PC-3 (cell line): ENCODE data around the gene PIGN. TPM values are rescaled to one million over a fixed set of nuclear protein-coding genes. Genes with fewer than 3 reads are reported as not detected.

Experiments used
- ATAC-seq: fragments of 200-7000 bp; cut with Tn5 transposase; 2 replicates; pipeline ENCODE4 v1.9.1; 2020; ENCODE audit warnings: mild to moderate bottlenecking, moderate library complexity
- BruUV-seq: library from RNA; stranded (reverse); fragments of 400-500 nt; replicated peaks from 2 replicates; lab custom pipeline; 2021; lab: Mats Ljungman, UMichigan
- CTCF ChIA-PET: fragments of 300-600 bp; sonication (Branson Sonifier 250); formaldehyde crosslinking; loops from one replicate; lab custom pipeline; 2022; ENCODE audit warnings: antibody characterized with exemption; lab: Charles Lee
- POLR2A ChIA-PET: fragments of 300-600 bp; sonication (Branson Sonifier 250); formaldehyde crosslinking; loops from one replicate; lab custom pipeline; 2022; ENCODE audit warnings: antibody characterized with exemption; ENCODE audit not compliant: unreplicated experiment; lab: Charles Lee
- DNase-seq: peaks from one replicate; pipeline ENCODE4 v3.0.0-alpha.2; 2015
- H2AFZ ChIP-seq: fragments of 300-600 bp; sonication (generic); 2 replicates; pipeline ENCODE4 v1.6.0; 2016; ENCODE audit warnings: antibody characterized with exemption, low read length
- H3F3A ChIP-seq: fragments of 300-600 bp; sonication (generic); one replicate; pipeline ENCODE4 v1.6.0; 2017; ENCODE audit warnings: antibody characterized with exemption, low read length, control low read depth, mild to moderate bottlenecking; ENCODE audit not compliant: unreplicated experiment
- H3K27ac ChIP-seq: fragments of 300-600 bp; sonication (generic); 2 replicates; pipeline ENCODE4 v1.5.1; 2016; ENCODE audit warnings: mild to moderate bottlenecking, low read length
- H3K27me3 ChIP-seq: fragments of 300-600 bp; sonication (generic); 2 replicates; pipeline ENCODE4 v1.6.1; 2016; ENCODE audit warnings: low read length, mixed read lengths
- H3K36me3 ChIP-seq: fragments of 300-600 bp; sonication (generic); 2 replicates; pipeline ENCODE4 v1.6.1; 2016; ENCODE audit warnings: low read depth, mixed run types, low read length, mixed read lengths
- H3K4me1 ChIP-seq: fragments of 300-600 bp; sonication (generic); 2 replicates; pipeline ENCODE4 v1.5.1; 2016; ENCODE audit warnings: low read length; ENCODE audit not compliant: insufficient read depth
- H3K4me2 ChIP-seq: fragments of 300-600 bp; sonication (generic); 2 replicates; pipeline ENCODE4 v1.6.0; 2016; ENCODE audit warnings: low read length
- H3K4me3 ChIP-seq: fragments of 300-600 bp; sonication (generic); 2 replicates; pipeline ENCODE4 v1.5.1; 2016; ENCODE audit warnings: mild to moderate bottlenecking, low read length, mixed read lengths
- H3K79me2 ChIP-seq: fragments of 300-600 bp; sonication (generic); 2 replicates; pipeline ENCODE4 v1.6.1; 2017; ENCODE audit warnings: low read length, mixed read lengths
- H3K9ac ChIP-seq: fragments of 300-600 bp; sonication (generic); 2 replicates; pipeline ENCODE4 v1.6.0; 2016; ENCODE audit warnings: mild to moderate bottlenecking, low read length
- H3K9me2 ChIP-seq: fragments of 300-600 bp; sonication (generic); replicated peaks from 2 replicates; pipeline ENCODE4 v1.6.1; 2016; ENCODE audit warnings: mixed run types, low read length, mixed read lengths
- H3K9me3 ChIP-seq: fragments of 300-600 bp; sonication (generic); 2 replicates; pipeline ENCODE4 v1.6.1; 2016; ENCODE audit warnings: low read length, mixed read lengths
- H4K20me1 ChIP-seq: fragments of 300-600 bp; sonication (generic); 2 replicates; pipeline ENCODE4 v1.6.1; 2016; ENCODE audit warnings: low read length, mixed read lengths
- EZH2 ChIP-seq: fragments of 300-600 bp; sonication (generic); IDR thresholded peaks from one replicate; pipeline ENCODE4 v1.6.1; 2017; ENCODE audit warnings: antibody characterized with exemption, mild to moderate bottlenecking, low read length; ENCODE audit not compliant: unreplicated experiment
- EZH2phosphoT487 ChIP-seq: fragments of 300-600 bp; sonication (generic); IDR thresholded peaks from 2 replicates; pipeline ENCODE4 v1.6.1; 2018; ENCODE audit warnings: mild to moderate bottlenecking, antibody characterized with exemption, low read length, borderline replicate concordance
- intact Hi-C: fragments of 100-400 bp; cut with micrococcal nuclease; formaldehyde crosslinking; loops from 2 replicates; pipeline ENCODE4 v1.9.0; 2023
- total RNA-seq: library from RNA; depleted of rRNA; stranded (reverse); fragments of >200 nt; gene quantifications from 2 replicates; pipeline ENCODE4 v1.2.3, GENCODE V29; 2014
- TF ChIP-seq, protein P1 (sequence below): fragments of 300-600 bp; sonication (generic); conservative IDR thresholded peaks from 2 replicates; pipeline ENCODE4 v1.5.1; 2017; ENCODE audit warnings: antibody characterized with exemption, low read depth, mild to moderate bottlenecking, low read length

Gene PIGN
- total RNA-seq, 1 experiment from 2014 or later, result 22.7 TPM

GRCh38 chr18:62177271-62177670, 9.6 kb downstream of the PIGN start:
- ChIA-PET POLR2A (no interaction called here), CTCF (no interaction called here)
- DNase-seq, result no peak
- H2AFZ ChIP-seq, result no peak overlapping the region
- intact Hi-C loops, result no loop called here
- no peaks in the 10 kb centered on the region for H3K36me3 ChIP-seq
- H3K4me2 ChIP-seq, result no peak overlapping the region
- TF ChIP-seq, protein P1, sequence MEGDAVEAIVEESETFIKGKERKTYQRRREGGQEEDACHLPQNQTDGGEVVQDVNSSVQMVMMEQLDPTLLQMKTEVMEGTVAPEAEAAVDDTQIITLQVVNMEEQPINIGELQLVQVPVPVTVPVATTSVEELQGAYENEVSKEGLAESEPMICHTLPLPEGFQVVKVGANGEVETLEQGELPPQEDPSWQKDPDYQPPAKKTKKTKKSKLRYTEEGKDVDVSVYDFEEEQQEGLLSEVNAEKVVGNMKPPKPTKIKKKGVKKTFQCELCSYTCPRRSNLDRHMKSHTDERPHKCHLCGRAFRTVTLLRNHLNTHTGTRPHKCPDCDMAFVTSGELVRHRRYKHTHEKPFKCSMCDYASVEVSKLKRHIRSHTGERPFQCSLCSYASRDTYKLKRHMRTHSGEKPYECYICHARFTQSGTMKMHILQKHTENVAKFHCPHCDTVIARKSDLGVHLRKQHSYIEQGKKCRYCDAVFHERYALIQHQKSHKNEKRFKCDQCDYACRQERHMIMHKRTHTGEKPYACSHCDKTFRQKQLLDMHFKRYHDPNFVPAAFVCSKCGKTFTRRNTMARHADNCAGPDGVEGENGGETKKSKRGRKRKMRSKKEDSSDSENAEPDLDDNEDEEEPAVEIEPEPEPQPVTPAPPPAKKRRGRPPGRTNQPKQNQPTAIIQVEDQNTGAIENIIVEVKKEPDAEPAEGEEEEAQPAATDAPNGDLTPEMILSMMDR, result no peak
- TF ChIP-seq EZH2phosphoT487 (no peak), EZH2 (no peak)
- no peaks in the 10 kb centered on the region for H3K27me3 ChIP-seq
- no peak for ATAC-seq
- no peaks in the 10 kb centered on the region for H3K9me2 ChIP-seq
- H3K79me2 ChIP-seq, result 0 out of 2 replicates have a peak, but pooled peaks cover 1% of the 10 kb centered on the region
- no TSS peak for BruUV-seq
- H3K9ac ChIP-seq, result no peak overlapping the region
- no peak overlapping the region for H3K27ac ChIP-seq
- no peak overlapping the region for H3K4me3 ChIP-seq
- H3F3A ChIP-seq, result no peaks in the 10 kb centered on the region
- H3K9me3 ChIP-seq, result no peaks in the 10 kb centered on the region
- peaks cover 10% of the 10 kb centered on the region; the same call in 1 of the 2 replicates for H3K4me1 ChIP-seq
- no peaks in the 10 kb centered on the region for H4K20me1 ChIP-seq

DNA sequence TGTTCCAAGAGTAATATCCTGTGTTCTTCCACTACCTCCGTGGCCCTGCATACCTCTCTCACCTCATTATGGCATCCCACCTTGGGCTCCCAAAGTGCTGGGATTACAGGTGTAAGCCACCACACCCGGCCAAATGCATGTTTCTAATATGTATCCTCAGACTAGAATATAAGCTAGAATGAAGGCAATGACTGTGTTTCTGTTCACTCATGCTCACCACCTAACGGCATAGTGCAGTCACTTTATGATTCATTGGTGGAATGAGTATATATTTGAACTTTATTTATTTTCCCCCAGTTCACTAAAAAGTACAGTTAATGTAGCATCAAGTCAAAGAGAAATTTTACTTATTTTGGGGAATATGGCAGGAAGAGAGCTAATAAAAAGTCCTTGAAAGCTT, 11.3 kb downstream of the PIGN start:
- Histone ChIP-seq H3K4me2 (no peak overlapping the region), H4K20me1 (no peaks in the 10 kb centered on the region), H3K9me3 (no peaks in the 10 kb centered on the region), H3K9me2 (no peaks in the 10 kb centered on the region), H3K79me2 (0 out of 2 replicates have a peak, but pooled peaks cover 4% of the 10 kb centered on the region), H3F3A (no peaks in the 10 kb centered on the region), H3K4me1 (peaks cover 10% of the 10 kb centered on the region; the same call in 1 of the 2 replicates), H2AFZ (no peak overlapping the region), H3K36me3 (no peaks in the 10 kb centered on the region), H3K27me3 (no peaks in the 10 kb centered on the region), H3K9ac (no peak overlapping the region), H3K27ac (no peak overlapping the region), H3K4me3 (no peak overlapping the region)
- DNase-seq, result no peak
- intact Hi-C loops, result no loop called here
- CTCF ChIA-PET, result no interaction called here
- no peak for ATAC-seq
- POLR2A ChIA-PET, result interaction anchor here (0.7 kb wide), 1 partner anchor 11 kb away, joined by 3 read pairs; the partner anchor contains the start of genes PIGN and RELCH
- TF ChIP-seq EZH2 (no peak), EZH2phosphoT487 (no peak)
- TF ChIP-seq, protein P1, result no peak
- no TSS peak for BruUV-seq

DNA sequence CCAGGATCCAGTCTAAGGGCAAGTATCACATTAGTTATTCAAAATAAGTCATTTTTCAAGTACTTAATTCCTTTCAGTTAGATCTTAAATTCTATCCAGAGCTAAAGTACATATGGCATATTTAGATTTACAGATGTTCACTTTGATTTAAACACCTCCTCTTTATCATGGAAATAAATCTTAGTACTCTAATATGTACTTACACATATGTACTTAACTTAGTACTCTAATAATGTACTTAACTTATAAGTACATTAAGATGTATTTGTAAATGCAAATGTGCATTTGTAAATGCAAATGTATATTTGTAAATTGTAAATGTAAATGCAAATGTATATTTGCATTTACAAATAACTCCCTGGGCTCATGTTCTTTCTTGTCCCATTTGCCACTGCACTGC, 14.6 kb downstream of the PIGN start:
- Histone ChIP-seq H3K36me3 (no peaks in the 10 kb centered on the region), H2AFZ (no peak overlapping the region), H3K9me3 (no peaks in the 10 kb centered on the region), H3F3A (no peaks in the 10 kb centered on the region), H3K27me3 (no peaks in the 10 kb centered on the region), H3K4me1 (peaks cover 10% of the 10 kb centered on the region; the same call in 1 of the 2 replicates), H3K79me2 (0 out of 2 replicates have a peak, but pooled peaks cover 4% of the 10 kb centered on the region), H3K4me2 (no peak overlapping the region), H3K27ac (no peak overlapping the region), H4K20me1 (no peaks in the 10 kb centered on the region), H3K9me2 (no peaks in the 10 kb centered on the region), H3K4me3 (no peak overlapping the region), H3K9ac (no peak overlapping the region)
- DNase-seq, result no peak
- ATAC-seq, result no peak
- no TSS peak for BruUV-seq
- TF ChIP-seq, protein P1, result no peak
- TF ChIP-seq EZH2phosphoT487, result no peak
- TF ChIP-seq EZH2, result no peak
- intact Hi-C loops, result no loop called here
- ChIA-PET POLR2A (no interaction called here), CTCF (no interaction called here)
